T-helper 1 cell treated with Interleukin-12 subunit alpha and Interleukin-12 subunit beta and Interleukin-4 antibody, amounts not matched to agents 30 ng/mL and 1 ng/mL, for 36 hours (primary cell): ENCODE measurements around the gene CNNM1. TPM values are rescaled to one million over a fixed set of nuclear protein-coding genes. Genes with fewer than 3 reads are reported as not detected.

ENCODE experiments used
- intact Hi-C: fragments of 100-400 bp; cut with micrococcal nuclease; formaldehyde crosslinking; loops from one replicate; pipeline ENCODE4 v1.15.1; 2024
- total RNA-seq: library from RNA; stranded (reverse); gene quantifications from 2 replicates; pipeline ENCODE4 v1.2.3, GENCODE V29; 2022

CNNM1 gene
- total RNA-seq, 1 donor from 2014 or later, result 0.07 TPM

DNA sequence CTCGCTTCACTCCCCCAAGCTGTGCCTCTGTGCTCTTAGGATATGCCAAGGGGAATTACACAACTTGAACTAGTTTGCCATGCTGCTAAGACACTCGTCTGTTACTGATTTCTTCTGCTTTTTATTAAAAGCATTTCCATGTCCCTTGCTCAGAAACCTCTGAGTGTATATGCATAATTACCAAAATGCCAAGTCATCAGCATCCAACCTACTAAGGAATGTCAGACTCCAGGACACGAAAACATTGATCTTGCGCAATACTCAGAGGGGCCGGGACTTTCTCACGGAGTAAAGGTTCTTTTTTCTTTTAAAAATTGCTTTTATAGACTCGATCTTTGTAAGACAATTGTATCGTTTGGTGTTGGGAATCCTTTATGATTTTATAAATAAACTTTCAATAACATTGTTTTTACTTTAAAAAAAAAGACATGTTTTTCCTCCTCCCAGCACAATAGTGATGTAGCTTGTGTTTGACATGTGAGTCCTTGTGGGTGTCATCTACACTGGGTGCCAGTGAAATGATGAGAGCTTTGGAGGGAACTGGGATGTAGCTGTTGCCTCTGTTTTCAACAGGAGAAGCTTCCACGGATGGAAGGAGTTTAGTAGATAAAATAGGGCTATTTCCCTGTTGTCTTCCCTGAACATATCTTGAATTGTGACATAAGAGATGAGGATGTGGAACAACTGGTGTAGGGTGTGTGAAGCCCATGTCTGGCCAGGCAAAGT lies 43.6 kb downstream of the CNNM1 start:
- intact Hi-C loops, result no loop called here

GRCh38 chr10:99374526-99374925 lies 45.4 kb downstream of the CNNM1 start:
- intact Hi-C loops, result no loop called here

DNA sequence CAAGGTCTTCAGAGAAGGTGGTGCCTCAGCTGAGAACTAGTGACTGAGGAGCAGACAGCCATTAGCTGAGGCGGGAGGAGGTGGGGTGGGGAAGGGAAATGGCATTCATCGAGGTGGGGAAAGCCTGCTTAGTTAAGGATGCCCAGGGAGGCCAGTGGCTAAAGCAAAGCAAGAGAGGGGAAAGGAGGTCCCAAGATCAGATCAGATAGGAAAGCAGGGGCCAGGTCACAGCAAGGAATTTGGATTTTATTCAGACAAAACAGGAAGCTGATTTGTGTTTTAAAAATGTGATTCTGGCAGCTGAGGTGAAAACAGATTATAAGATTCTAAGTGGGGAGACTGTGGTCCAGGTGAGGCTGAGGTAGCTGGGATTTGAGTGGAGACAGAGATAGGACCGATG lies 45.8 kb downstream of the CNNM1 start:
- intact Hi-C loops, result no loop called here

DNA sequence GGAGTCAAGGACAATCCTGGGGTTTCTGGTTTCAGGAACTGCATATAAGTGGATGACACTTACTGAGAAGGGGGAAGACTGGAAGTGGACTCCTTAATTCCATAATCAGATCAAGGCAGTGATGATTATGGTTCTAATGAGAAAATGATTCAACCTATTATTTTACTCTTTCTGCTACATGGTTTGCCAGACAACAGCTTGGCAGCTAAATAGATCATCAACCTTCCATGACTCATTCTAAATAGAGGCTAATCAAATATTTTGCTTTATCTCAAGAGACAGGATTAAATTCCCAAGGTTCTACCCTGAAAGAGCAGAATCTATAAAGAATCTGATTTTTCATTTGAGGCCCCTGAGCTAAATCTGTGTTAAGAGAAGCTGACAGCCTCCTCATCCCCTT lies 46.3 kb downstream of the CNNM1 start:
- intact Hi-C loops, result no loop called here

DNA sequence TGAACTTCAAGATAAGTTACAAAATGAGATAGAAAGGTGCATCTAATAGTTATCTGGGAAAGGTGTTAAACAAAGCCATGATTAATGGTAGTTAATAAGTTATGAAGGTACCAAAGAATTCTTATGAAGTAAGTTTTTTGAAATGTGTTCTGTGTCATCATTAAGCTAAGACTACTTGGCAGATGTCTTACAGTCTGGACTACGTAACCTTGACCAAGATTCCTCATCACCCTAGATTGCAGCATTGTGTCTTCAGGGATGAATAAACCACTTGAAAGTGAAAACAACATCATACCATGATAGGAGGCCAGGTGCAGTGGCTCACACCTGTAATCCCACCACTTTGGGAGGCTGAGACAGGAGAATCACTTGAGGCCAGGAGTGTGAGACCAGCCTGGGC lies 53.0 kb downstream of the CNNM1 start:
- intact Hi-C loops, result no loop called here

DNA sequence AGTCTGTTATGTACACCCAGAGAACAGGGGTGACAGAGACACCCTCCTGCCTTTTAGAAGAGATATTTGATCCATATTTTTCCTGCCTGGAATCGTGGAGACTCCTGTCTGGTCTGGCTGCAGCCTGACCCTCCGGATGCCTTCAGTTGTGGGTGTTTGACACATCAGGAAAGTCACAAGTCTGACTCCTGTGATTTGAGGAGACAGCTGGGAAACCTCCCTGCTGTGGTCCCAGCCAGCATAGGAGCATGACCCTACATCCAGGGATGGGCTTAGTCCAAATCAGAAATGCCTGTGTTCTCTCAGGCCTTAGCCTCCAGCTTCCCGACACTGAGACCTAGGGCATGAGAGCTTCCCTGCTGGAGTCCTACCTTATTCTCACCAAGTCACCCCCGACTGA lies 57.9 kb downstream of the CNNM1 start:
- intact Hi-C loops, result no loop called here

GRCh38 chr10:99387541-99387940 lies 58.4 kb downstream of the CNNM1 start:
- intact Hi-C loops, result no loop called here

DNA sequence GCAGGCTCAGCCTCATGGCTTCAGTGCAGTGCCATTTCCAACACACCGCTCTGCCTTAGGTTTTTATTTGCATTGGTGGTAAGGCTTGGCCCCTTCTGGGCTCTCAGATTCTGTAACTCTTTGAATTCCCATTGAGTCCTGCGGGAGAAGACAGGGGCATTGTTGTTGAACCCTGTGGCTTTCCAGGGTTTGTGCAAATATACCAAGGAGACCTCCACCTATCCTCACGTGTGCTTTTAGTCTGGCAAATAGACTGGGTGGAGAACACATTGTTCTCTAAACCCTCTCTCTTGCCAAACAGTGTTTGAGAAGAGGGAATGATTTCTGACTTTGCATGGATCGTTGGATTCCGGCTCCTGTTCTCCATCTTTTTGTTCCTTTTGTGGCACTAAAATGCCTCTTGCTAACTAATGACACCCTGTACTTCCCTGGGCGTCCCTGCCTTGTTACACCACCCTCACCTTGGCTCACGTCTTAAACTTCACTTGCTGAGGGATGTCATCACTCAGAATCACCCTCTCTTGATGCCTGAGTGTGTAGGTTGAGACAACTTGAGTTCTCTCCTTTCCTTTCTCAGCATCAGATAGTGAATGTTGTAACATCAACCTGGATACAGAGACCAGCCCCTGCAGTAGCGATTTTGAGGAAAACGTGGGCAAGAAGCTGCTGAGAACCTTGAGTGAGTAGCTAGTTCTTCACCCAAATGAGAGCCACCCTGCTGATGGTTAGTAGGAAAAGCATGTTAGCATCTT lies 60.7 kb downstream of the CNNM1 start:
- intact Hi-C loops, result loop anchor here (5.0 kb wide), 1 partner anchor 157 kb away; no protein-coding TSS in a partner anchor

DNA sequence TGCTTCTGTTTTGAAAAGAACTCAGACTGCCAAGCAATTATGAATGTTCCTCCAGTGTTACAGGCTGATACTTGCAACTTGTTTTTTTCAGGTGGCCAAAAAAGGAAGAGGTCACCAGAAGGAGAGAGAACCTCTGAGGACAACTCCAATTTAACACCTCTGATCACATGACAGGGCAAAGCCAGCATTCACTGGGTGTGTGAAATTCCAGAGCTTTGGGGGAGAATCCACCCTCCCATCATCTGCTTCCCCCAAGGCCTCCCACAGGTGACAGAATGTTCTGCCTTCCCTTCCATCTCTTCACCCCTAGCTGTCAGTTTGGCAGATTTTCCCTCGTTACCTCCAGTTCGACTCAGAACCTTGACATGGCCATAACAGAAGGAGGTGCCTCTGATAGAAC lies 62.2 kb downstream of the CNNM1 start:
- intact Hi-C loops, result loop anchor here (5.0 kb wide), 1 partner anchor 156 kb away; no protein-coding TSS in a partner anchor

DNA sequence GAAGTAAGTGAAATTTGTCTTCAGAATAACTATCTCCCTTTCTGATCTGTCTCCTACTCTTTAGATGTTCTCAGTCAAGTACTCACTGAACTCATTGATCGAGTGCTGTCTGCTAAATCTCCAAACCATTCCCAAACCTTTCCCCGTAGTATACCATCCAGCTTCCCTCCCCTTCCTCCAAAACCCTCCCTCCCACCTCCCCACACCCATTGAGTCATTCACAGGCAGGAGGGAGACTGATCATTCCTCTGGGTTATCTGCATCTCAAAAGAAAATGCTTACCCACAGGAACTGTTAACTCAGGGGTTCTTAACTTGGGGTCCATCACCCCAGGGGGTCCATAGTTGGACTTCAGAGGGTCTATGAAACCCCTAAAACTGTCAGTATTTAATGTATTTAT lies 63.9 kb downstream of the CNNM1 start:
- intact Hi-C loops, result loop anchor here (5.0 kb wide), 1 partner anchor 154 kb away; no protein-coding TSS in a partner anchor

DNA sequence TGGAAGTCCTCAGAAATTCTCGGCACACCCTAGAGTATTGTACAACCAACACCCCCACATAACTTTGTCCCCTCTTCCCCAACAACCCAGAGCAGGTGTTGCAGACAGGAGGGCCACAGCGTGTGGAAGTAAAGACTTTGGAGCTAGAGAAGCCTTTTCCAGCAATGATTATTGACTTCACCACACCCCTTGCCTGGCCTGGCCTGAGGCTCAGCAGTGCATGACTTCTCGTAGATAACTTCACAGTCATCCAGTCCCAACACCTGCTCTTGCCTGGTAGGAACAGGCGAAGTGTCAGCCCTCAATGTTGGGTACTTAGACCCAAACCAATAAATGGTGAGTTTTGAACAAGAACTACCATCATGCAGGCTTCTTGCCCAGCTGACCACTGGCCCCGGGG lies 64.5 kb downstream of the CNNM1 start:
- intact Hi-C loops, result loop anchor here (5.0 kb wide), 1 partner anchor 154 kb away; no protein-coding TSS in a partner anchor

DNA sequence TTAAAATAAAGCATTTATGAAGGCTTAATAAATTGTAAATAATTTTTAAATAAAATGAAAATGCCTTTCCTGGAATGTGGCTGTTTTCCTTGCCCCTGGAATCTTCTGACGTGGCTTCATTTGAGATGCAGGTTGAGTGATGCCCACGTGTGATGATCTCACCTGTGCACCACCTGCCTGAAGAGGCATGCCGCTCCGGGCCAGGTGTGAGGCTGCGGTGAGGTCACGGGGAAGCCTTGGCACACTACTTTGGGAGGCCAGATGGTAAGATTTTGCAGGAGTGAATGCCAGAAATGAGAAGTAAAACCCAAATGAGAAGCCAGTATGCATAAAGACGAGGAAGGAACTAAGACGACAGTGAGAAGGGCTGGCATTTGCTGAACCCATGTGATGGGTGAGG lies 65.1 kb downstream of the CNNM1 start:
- intact Hi-C loops, result loop anchor here (5.0 kb wide), 1 partner anchor 153 kb away; no protein-coding TSS in a partner anchor

GRCh38 chr10:99394761-99395386 lies 65.7 kb downstream of the CNNM1 start:
- intact Hi-C loops, result loop anchor here (5.0 kb wide), 1 partner anchor 152 kb away; no protein-coding TSS in a partner anchor

- intact Hi-C loops, result no loop called here
Observed at GRCh38 chr10:99395750-99396445, 66.7 kb downstream of the CNNM1 start.

DNA sequence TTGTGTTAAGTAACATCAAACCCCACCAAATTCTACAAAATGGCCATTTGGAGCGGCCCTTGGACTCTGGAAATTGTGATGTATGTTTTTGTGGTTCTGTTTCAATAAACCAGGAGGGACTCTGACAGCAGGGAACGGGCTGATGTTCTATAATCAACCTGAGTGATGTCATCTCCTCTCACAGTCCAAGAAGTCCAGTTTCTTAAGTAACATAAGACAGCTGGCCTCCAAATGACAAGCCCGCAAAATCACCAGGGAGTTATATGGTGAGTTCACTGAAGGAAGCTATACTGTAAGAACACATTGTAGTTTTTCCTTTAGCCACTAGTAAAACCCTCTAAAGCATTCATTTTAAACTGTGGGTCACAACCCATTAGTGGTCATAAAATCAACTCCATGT lies 67.3 kb downstream of the CNNM1 start:
- intact Hi-C loops, result no loop called here

GRCh38 chr10:99399664-99400063 lies 70.5 kb downstream of the CNNM1 start:
- intact Hi-C loops, result no loop called here

DNA sequence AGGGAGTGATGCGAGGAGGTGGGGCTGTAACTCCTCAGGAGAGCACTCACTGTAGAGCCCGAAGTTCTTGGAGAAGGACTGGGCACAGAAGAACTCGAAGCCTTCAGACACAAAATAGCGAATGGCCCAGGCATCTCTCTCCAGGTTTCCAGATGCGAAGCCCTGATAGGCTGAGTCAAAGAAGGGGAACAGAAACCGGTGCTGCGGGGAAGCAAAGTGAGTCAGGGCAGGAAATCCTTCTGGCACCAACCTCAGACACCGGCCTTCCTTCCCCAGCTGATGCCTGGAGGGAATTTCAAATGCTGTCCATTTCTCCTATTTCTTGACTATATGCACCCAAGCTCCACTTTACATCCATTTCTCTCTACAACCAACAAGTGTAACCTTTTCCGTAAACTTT lies 74.5 kb downstream of the CNNM1 start:
- intact Hi-C loops, result no loop called here

GRCh38 chr10:99406149-99406548 lies 77.0 kb downstream of the CNNM1 start:
- intact Hi-C loops, result no loop called here

GRCh38 chr10:99410146-99410545 lies 81.0 kb downstream of the CNNM1 start:
- intact Hi-C loops, result no loop called here

- intact Hi-C loops, result no loop called here
Observed at GRCh38 chr10:99410876-99411275, 81.7 kb downstream of the CNNM1 start.

- intact Hi-C loops, result no loop called here
Observed at GRCh38 chr10:99411546-99411945, 82.4 kb downstream of the CNNM1 start.
